ENCODE measurements around the gene PHACTR3.

PHACTR3 gene

GRCh38 chr20:59574308-59574707 is 30.0 kb upstream of the PHACTR3 start:
- no peak for DNase-seq

DNA sequence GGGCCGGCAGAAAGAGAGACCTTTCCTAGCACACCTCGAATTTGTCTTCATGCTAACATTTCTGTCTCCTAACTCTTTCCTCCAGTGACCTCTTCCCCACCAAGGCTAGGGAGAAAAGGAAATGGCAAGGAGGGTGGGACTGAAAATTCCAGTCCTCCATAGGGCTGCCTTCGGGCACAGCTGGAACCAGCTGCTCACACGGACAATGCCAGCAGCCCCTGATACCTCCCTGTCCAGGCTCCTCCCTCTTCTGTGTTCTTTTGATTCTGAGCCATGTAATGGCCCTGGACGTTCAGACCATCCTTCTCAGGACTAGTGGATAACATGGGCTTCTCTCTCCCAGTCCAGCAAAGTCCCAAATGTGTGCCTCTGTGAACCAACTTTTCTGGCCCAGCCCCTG is 29.1 kb upstream of the PHACTR3 start:
- no peak for DNase-seq

- DNase-seq = no peak
Measured at GRCh38 chr20:59575653-59576052, 28.7 kb upstream of the PHACTR3 start.

DNA sequence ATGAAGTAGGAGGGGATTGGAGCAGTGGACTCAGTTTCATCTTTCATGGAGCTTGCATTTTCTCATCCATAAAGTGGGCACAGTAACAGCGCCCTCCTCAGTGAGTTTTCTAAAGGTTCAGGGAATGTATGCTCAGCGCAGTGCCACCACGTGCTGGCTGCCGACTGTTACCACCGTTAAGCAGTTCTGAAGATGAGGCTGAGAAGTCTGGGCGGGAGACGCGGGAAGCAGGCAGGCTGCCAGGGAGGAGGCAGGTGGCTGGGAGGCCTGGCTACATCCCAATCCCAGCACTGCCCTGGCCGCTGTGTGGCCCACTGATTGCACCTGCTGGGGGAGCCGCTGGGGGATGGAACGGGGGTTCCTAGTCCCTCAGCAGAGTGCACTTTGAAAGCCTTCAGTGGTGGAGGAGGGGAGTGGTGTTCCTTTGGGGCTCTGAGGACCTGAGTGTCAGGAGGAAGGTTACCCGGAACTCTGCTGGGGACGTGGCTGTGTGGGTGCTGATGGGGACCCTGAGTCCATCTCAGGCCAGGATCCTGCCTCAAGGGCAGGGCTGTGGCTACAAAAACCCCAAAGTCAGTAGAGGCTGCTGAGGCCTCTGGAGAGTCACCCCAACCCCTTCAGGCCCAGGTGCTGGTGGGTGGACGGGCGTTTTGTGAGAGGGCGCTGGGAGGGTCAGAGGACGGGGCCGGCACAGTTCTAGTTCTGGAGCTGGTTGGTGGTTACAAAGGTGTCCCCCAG is 28.0 kb upstream of the PHACTR3 start:
- DNase-seq = no peak

DNA sequence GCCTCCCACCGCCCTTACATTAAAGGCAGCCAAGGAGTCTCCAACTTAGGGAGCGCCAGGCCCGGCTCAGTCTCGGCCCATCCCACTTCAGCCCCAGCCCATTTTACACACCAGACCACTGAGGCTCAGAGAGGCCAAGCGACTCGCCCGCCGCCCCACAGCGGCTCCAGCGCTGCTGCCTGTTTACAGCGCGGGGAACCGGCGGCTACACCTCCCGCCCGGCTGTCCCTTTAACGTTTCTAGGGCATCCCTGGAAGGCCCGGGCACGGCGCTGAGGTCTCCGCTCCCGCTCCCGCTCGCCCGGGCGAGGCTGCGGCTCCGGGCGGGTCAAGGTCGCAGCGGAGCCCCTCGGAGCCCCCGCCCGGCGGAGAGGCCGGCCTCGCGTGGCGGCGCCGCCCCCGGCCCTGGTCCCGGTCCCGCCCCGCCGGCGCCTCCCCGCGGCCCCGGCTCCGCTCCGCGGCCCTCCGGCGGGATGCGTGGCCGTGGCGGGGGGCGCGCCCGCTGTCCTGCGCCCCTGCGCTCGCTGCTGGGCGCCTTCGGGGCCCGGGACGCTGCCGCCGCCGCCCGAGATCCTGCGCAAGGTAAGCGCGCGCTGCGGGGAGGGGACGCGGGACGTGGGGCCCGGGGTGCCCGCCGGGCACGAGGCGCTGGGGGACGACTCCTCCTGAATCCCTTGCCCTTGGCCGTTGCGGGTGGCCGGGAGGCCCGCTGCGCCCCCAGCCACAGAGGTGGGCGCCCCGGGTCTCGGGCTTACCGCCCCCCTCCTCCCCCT is 27.1 kb upstream of the PHACTR3 start:
- DNase-seq = no peak

DNA sequence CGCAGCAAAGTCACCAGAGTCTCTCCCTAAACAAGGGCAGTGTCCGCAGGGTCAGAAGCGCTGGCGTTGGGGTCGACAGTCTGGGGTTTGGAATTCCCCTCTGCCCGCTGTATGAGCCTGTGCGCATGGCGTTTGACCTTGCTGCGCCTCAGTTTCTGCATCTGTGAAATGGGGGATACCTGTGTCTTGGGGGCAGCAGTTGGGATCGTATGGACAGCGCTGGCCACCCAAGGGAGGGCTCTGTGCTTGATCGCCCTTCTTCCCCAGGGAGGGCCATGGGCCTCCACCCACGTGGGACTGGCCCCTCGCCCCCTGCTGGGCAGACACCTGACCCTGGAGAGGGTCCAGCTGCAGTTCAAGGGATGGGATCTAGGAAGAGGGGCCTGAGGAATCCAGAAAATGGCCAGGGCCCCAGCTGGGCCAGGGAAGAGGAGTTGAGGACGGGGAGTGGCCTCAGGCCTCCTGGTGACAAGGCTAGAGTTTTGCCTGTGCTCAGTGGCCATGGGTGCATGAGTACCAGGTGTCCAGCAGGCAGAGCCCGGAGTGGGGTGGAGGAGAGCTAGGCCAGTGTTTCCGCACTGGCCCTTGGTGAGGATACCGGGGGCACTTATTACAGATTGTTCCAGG is 26.4 kb upstream of the PHACTR3 start:
- DNase-seq = no peak

DNA sequence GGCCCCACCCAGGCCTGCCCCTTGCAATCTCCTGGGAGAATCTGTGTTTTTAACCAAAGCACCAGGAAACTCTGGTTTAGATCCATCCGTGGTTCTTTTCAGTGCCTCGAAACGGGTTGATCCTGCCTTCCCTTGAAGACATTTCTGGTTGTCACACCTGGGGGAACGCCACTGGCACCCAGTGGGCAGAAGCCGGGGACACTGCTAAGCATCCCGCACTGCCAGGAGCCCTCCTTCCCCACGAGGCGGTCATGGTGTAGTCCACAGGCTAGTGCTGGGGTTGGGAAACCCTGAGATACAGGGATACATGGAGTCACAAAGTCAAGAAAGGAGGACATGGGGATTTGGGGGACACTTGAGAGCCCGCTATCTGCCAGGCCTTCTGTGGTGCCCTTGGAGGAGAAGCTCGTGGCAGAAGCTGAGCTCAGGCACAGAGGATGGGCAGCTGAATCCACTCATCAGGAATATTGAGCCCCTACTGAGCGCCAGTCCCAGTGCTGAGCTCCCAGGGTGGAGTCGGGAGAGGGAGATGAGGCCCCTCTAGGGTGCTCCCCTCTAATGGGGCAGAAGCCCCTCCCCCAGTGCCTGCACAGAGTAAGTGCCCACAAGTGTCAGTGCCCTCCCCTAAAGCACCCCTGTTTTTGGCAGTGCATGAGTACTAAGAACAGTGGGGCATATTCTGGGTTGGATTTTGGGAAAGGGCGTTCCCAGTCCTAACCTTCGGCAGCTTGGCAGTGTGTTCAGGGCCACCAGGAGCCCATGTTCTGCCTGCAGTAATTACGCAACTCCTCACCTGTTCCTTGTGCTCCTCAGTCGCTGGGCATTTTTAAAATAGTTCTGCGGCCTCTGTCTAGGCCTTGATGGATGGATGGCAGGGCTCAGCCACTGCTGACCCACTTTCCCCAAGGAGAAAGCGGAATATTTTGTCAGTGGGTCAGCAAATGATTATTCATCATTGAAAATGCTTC is 25.6 kb upstream of the PHACTR3 start:
- DNase-seq = no peak

DNA sequence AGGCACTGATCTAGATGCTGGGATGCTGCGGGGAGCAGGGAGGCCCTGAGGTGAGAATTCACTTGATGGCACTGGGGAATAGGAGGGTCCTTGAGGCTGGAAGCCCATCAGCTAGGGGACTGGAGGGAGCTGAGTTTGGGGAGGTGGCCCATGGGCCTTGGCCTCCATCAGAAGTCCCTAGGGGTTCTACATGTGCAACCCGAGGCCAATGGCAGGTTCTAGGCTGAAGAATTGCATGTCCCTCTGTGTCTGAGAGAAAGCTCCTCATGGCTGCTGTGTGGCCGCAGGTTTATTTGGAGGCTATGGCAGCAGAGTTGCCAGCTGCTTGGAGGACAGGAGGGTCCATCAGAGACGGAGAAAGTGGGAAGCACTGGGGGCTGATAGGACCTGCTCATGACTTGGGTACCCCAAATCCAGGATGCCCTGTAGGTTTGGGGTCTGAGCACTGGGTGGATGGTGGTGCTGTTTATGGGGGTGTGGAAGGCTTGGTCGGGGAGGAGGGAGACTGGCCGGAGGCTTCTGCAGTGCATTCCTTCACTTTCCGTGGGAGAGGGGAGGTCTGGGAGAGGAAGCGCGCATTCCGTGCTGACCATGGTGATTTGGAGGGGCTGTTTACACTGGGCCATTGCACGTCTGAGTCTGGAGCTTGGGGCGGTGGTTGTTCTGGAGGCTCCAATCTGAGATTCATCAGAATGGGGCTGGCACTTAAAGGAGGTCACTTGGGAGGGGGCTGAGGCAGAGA is 24.8 kb upstream of the PHACTR3 start:
- no peak for DNase-seq

DNA sequence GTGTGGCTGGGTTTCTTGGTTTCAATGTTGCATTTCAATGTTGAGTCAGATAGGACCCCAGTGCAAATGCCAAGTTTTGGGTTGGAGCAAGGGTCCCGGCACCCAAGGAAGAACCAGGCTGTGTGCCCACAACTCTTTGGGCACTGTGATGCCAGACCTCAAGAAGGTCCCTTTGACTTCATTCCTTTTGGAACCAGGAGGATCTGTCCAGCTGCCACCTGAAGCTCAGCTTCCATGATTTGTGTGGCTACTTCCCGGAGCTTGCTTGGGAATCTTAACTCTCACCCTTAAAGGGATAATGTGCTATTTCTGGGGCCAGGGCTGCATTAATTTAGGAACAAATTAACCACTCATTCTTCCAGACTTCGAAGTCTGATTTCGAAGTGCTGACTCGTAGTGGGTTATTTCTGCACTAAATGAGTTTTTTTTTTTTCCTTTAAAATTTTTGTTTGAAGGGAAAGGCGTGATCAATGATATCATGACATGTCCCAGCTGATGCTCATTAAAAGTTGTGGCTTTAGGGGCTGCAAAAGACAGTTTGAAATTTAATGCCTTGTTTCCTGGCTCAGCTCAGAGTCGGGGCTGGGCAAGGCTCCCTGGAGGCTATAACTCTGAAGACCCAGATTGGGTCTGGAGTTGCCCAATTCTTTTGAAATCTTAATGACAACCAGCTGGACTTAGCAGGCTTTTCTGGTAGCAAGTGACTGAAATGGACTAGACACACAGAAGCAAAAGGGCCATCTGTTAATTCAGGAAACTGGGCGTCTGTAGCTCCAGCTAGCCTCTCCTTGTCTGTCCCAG is 24.0 kb upstream of the PHACTR3 start:
- DNase-seq = no peak

DNA sequence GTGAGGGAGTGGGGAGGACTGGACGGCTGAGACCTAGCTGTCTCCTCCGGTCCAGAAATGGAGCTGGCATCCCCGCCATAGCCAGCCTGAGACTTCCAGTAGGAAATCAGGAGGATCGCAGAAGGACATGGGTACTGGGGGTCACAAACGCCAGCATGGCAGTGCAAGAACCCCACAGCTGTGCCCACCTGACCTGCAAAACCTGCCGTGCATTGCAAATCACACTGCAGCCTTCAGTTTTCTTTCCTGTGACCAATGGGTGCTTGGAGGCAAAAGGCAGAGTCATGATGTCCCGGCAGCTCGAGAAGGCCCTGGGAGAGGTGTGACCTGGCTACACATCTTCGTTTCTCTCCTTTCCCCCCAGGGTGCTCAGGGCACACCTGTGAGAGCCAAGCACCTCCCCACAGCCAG is 23.3 kb upstream of the PHACTR3 start:
- no peak for DNase-seq

- no peak for DNase-seq
Measured at GRCh38 chr20:59581993-59582679, 22.2 kb upstream of the PHACTR3 start.

GRCh38 chr20:59583428-59584277 is 20.7 kb upstream of the PHACTR3 start:
- no peak for DNase-seq

DNA sequence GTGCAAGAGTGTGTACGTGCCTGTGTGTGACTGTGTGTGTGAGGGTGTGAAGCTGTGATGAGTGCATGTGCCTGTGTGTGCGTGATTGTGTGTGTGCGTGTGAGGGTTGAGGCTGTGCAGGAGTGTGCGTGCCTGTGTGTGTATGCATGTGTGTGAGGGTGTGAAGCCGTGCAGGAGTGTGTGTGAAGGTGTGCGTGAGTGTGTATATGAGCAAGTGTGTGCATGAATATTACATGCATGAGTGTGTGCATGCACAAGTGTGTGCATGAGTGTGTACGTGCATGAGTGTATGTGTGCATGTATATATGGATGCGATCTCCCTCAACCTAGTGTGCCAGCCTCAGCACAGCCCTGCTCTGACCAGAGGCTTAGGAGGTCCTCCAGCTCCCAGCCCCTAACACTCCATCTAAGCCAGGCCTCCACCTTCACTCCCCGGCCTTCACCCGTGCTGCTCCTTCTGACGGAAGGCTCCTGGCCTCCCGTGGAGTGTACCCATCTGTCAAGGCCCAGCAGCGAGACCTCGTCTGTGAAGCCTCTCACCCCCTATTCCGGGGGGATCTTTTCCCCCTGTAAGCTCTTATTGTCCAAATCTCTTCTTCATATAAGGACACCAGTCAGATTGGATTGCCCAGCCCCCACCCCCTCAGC is 19.9 kb upstream of the PHACTR3 start:
- DNase-seq = no peak

DNA sequence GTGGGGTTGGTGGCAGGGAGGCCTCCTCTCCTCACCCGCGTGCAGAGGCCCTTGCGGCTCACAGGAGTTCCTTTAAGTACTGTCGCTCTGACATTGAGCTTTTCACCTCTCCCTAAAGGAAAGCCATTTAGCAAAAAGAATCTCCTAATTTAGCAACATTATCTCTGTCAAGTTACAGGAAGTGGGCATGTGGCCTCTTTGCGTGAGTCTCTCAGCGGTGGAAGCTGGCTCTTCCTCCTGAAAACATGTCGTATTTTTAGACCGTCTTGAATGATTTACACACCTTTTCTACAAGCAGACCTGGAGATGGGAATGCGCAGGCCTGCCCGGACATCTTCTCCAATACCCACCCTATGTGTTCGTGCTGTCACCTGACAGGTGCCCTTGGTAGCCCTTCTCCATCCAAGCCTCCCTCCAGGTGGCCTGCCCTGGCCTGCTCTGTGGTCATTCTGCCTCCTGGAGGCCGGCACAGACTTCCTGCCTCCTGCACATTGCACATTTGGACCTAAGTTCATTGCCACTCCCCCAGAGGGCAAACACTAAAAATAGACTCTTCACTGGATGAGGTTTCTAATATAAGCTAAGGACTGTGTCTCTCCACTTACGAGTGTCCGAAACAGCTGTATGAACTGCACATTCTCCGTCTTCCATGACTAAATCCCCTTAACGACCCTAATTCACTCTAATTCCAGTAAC is 18.5 kb upstream of the PHACTR3 start:
- no peak for DNase-seq

DNA sequence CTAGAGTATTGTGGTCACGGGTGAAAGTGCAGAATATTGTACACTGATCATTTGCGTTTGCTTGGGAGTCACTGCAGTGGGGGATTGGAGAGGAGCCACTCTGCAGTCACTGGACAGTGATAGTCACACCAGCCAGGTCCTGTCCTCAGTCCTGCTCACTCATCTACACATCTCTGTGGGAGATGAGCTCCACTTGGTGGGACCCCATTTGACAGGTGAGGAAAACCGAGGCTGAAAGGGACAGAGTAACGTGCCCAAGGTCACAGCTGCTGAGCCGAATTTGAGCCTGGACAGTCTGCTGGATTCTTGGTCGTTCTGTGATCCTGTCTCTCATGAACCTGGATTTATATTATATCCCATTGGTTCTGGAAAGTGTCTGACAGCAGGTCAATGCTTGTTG is 17.7 kb upstream of the PHACTR3 start:
- DNase-seq = no peak

DNA sequence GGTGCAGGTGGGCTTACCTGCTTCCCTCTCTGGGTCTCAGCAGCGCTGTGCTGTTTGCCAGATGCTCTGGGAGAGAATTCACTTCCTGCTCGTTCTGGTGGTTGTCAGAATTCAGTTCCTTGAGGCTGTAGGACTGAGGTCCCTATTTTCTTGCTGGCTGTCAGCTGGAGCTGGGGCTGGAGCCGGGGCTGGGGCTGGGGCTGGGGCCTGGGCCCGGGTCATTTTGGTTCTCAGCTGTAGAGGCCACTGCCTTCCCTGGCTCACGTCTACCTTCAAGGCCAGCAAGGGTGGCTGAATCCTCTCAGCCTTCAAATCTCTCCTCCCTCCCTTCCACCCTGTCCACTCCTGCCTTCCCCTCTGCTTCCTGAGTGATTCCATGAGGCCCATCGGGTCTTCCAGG is 16.8 kb upstream of the PHACTR3 start:
- DNase-seq = no peak

- no peak for DNase-seq
Measured at GRCh38 chr20:59588236-59588855, 16.0 kb upstream of the PHACTR3 start.

DNA sequence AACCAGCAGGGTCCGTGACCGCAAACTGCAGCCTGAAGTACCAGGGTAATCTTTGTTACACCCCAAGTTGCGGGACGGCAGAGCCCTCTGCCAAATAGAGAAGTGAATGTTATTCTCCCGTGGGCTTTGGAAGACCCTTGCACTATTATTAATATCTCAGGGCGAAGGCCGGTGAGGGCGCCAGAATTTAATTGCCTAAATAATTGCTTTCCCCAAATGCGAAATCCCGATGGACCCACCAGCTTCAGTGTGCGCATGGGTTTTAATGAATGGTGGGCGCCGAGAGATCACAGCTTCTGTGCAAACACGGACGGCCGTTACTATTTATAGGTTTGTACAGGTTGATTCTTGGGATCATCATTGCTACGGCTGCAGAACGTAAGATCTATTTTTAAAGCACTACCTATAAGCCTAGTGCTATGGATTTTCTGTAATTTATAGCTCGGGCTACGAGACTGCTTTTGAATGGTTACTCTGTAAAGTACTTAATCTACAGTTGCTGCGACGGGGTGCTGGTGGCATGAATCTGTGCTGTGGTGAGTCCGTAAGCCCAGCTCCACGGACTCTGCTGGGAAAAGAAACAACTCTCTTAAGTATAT is 15.2 kb upstream of the PHACTR3 start:
- no peak for DNase-seq

Data from NCI-H2107 (cell line).